OCI-LY7 (cell line): Measurements from ENCODE around the gene OGFOD3.

Experiments
- CTCF ChIP-seq: fragments of 200-600 bp; sonication (generic); conservative IDR thresholded peaks from 2 replicates; pipeline ENCODE4 v1.5.1; 2014; ENCODE audit warnings: mild to moderate bottlenecking, antibody characterized with exemption, low read length, moderate library complexity, mixed read lengths
- EZH2phosphoT487 ChIP-seq: fragments of 200-600 bp; sonication (generic); IDR thresholded peaks from 2 replicates; pipeline ENCODE4 v1.6.1; 2018; ENCODE audit warnings: low read depth, borderline replicate concordance, mild to moderate bottlenecking, mixed run types, antibody characterized with exemption, low read length, moderate library complexity, mixed read lengths

- TF ChIP-seq CTCF (no peak), EZH2phosphoT487 (no peak)
Observed at GRCh38 chr17:82442643-82443464, 24.5 kb upstream of the OGFOD3 start.
